HG03469 (cell line): Measurements from ENCODE around the gene PRF1.
"Not testable (repeated sequence)": the region's sequence is repeated elsewhere in the genome, so short reads cannot be mapped to it uniquely, and the experiment has no call there.

ENCODE experiments used
- ATAC-seq: cut with Tn5 transposase; IDR thresholded peaks from one replicate; pipeline ENCODE4 v1.9.1; 2021; ENCODE audit warnings: mild to moderate bottlenecking, moderate library complexity, moderate number of reproducible peaks; ENCODE audit not compliant: unreplicated experiment

Gene PRF1

DNA sequence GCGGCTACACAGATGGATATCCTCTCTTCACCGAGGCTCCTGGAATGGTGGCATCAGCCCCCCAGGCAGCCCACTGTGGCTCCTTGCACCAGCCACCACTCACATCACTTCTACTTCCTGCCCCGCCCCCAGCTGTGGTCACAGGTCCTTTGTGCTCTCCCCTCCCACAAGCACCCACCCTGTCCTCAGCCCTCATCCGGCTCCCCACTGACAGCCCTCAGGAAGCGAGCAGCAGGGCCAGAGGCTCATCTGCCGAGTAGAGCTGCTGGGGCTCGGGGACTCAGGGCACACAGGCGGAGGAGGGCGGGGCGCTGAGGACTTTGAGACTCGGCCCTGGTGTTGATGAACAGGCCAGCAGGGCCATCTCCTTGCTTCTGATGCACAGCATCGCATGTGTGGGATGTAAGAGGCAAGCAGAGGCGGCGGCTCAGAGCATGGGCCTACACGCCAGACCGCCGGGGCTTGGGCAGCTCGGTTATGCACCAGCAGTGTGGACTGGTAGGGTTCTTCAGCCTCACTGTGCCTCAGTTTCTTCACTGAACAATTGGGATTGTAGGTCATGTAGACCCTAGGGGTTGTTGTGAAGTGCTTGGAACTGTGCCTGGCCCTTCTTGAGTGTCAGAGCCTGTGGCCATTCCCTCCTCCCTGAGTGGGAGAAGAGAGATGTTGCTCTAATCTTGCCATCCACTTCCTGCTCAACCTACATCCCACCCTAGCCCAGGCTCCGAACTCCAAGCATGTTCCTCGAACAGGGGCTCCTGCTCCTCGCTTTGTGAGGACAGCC lies at the start of gene PRF1:
Gene PRF1 (minus strand): TSS at position 77 of the 784 bp plus-strand sequence. CDS start 1,839 bp downstream, outside the sequence.
- no peak for ATAC-seq

- no peak for ATAC-seq
Measured at GRCh38 chr10:70651661-70652060, 49.1 kb upstream of the PRF1 start.

DNA sequence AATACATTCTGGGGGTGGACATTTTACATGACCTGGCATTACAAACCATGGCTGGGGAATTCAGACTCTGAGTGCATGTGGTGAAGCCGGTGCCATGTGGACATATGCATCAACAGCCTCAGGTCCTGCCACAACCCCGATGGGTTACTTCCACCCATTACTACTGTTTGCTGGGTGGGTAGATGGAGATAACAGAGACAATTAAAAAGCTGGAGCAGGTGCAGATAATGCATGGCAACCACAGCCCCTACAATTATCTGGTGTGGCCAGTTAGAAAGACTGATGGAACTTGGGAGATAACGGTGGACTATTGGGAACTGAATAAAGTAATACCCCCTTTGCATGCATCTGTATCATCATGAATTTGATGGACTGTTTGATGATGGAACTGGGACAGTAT lies 48.2 kb upstream of the PRF1 start:
- no peak for ATAC-seq

- no peak for ATAC-seq
Measured at GRCh38 chr10:70650104-70650503, 47.6 kb upstream of the PRF1 start.

- ATAC-seq: no peak
Measured at GRCh38 chr10:70649526-70649925, 47.0 kb upstream of the PRF1 start.

DNA sequence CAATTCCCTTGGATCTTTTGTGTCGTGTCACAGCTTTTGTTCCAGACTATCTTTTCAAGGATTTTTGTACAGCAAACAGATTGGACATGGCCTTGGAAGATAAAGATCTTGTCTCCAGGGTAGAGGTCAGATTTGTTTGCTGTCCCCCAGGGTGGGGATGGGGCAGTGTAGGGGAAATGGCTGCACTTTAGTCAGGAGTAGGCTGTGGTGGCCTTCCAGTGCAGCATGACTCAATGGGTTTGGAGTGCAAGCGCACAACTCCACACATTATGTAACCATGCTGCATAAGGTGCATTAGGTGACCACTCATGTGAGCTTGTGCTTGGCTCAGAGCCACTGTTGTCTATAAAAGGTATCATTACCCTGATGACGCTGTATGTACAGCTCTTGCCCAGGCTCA lies 45.9 kb upstream of the PRF1 start:
- ATAC-seq: no peak

DNA sequence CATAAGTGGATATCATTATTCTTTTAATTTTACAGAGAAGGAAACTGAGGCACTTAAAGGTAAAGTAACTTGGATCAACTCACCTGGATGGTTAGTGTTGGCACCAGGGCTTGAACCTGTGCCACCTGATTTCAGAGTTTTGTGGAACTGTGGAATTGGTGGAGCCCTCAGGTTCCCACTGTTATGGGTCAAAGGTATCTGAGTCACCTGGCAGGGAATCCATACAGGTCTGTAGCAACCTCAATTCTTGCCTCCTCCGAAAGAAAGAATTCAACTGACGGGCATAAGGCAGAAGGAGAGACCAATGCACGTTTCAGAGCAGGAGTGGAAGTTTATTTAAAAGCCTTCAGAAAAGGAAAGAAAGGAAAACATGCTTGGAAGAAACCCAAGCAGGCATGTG lies 44.5 kb upstream of the PRF1 start:
- ATAC-seq: no peak

GRCh38 chr10:70644959-70645358 lies 42.4 kb upstream of the PRF1 start:
- not testable (repeated sequence) for ATAC-seq

DNA sequence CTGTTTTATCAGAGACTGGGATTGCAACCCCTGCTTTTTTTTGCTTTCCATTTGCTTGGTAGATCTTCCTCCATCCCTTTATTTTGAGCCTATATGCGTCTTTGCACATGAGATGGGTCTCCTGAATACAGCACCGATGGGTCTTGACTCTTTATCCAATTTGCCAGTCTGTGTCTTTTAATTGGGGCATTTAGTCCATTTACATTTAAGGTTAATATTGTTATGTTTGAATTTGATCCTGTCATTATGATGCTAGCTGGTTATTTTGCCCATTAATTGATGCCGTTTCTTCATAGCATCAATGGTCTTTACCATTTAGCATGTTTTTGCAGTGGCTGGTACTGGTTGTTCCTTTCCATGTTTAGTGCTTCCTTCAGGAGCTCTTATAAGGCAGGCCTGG lies 40.7 kb upstream of the PRF1 start:
- ATAC-seq: not testable (repeated sequence)

GRCh38 chr10:70639640-70640383 lies 37.3 kb upstream of the PRF1 start:
- ATAC-seq: not testable (repeated sequence)

DNA sequence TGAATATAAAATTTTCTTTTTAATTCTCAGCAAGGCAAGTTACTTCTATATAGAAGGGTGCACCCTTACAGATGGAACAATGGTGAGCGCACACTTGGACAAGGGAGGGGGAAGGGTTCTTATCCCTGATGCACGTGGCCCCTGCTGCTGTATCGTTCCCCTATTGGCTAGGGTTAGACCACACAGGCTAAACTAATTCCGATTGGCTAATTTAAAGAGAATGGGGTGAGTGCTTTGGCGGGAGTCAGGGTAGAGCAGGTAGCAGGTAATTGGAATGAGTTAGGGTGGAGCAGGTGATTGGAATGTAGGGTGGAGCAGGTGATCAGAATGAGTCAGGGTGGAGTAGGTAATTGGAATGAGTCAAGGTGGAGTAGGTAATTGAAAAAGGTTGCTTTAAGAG lies 32.0 kb upstream of the PRF1 start:
- ATAC-seq: not testable (repeated sequence)

DNA sequence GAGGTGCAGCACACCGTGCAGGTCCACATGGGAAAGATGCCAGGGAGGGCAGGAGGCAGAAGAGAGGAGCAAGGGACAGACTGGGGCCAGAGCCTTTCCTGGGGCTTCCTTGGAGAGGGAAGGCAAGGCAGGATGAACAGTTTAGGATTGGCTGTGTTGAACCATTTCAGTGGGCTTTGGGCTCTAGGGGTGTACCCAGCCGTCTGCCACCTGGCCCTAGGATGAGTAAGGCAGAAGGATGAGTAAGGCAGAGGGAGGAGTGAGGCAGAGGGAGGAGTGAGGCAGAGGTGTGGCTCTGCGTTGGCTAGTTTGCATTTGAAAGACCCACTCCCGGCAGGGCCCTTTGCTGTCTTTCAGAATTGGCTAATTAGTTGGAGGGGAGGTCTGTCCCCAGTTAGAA lies 31.5 kb upstream of the PRF1 start:
- ATAC-seq: no peak

DNA sequence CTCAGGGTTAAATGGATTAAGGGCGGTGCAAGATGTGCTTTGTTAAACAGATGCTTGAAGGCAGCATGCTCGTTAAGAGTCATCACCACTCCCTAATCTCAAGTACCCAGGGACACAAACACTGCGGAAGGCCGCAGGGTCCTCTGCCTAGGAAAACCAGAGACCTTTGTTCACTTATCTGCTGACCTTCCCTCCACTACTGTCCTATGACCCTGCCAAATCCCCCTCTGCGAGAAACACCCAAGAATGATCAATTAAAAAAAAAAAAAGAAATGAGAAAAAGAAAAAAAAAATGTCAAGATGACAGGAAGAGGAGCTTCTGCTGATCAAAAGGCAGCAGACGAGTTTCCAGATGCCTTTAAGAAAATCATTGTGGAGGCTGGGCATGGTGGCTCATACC lies 29.2 kb upstream of the PRF1 start:
- not testable (repeated sequence) for ATAC-seq

DNA sequence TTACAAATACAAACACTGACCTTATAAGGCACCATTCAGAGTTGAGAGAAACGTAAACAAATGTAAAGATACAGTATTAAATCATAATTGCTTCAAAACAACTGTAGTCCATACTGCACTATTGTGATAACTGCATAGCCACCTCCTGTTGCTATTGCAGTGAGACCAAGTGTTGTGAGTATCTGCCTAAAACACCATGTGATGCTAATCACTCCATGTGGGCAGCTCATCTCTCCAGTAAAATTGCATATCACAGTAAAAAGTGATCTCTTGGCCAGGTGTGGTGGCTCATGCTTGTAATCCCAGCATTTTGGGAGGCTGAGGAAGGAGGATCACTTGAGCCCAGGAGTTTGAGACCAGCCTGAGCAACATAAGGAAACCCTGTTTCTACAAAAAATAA lies 26.8 kb upstream of the PRF1 start:
- no peak for ATAC-seq

DNA sequence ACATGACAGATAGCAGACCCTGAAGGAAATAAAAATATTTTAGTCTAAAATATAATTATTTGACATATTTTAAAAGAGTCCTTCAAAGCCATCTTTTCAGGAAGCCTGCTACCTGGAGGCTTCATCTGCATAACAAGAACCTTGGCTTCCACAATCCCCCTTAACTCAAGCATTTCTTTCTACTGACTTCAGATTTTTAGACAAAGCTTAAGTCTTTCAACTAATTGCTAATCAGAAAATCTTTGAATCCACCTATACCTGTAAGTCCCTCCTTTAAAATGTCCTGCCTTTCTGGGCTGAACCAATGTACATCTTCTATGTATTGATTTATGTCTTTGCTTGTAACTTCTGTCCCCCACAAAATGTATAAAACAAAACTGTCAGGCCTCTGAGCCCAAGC lies 23.5 kb upstream of the PRF1 start:
- no peak for ATAC-seq

- ATAC-seq: no peak
Measured at GRCh38 chr10:70622981-70623844, 20.7 kb upstream of the PRF1 start.

DNA sequence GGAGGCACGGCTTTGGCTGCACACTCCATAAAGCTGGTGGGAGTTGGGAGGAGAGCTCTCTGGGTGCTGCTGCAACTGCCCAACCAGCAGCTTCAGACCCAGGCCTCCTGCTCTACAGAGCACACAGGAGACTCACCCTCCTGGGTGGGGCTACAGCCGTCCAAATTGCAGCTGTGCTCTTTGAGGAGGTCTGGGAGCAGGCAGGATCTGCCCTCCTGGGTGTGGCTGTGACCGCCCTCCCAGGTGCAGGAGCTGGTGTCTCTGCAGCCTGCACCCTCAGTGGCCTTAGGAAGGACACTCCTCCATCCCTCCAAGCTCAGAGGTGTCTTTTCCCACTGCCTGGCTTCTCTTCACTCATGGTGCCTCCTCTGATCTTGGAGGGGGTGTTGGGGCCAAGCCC lies 20.0 kb upstream of the PRF1 start:
- ATAC-seq: no peak

DNA sequence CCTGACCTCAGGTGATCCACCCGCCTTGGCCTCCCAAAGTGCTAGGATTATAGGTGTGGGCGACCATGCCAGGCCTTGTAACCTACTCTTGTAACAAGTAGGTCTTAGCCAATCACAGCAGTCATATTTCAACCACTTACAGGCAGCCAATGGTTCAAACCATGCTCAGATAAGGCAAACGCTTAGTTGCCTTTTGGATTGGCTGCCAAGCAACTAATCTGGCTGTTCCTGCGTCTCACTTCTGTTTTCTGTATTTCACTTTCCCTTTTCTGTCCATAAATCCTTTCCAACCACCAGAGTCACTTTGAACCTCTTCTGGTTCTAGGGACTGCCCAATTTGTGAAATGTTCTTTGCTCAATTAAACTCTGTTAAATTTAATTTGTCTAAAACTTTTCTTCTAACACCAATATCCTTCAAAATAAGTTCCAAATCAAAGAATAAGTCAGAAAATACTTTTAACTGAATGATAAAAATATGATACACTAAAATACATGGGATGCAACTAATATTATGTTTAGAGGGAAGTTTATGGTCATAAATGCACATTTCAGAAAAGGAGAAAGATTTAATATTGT lies 19.1 kb upstream of the PRF1 start:
- ATAC-seq: no peak

DNA sequence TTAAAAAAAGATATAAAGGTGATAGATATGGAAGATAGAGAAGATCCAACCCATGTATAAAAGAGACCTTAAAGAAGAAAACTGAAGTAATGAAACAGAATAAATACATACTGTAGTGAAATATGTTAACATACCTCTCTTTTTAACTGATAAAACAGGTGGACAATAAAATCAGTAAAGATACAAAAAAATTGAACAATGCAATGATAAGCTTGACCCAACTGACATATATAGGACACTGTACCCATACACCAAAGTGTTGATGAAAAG lies 17.4 kb upstream of the PRF1 start:
- no peak for ATAC-seq

DNA sequence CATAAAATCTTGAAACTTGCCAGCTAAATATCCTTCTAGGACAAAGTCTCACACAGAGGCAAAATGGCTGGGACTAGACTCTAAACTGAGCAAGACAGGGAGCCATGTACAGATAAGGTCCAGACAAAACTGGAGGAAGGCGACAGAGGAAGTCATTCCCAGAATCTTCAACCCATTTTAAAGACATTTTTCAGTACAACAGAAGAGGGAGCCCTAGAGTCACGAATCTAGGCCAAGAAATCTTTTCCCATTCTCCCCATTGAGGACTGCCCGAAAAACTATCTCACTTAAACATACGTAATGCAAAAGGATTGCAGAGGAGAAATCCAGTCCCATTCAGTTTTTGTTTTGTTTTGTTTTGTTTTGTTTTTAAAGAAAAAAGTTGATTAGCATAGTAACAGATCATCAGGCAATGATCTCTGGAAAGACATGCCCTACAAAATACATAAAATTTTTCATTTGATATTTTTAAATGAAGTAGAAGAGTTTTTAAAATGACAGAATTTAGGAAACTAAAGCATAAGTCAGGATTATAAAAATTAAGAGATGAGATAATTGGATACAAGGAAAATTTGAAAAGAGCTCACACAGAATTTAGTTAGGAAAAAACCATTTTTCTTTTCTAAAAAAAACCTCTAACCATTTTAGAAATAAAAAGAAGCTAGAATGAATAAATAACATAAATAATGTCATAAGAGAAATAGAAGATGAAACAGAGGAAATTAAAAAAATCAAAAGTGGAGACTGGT lies 16.9 kb upstream of the PRF1 start:
- ATAC-seq: no peak

- ATAC-seq: no peak
Measured at GRCh38 chr10:70618663-70619062, 16.1 kb upstream of the PRF1 start.
